T-cell (primary cell): ENCODE measurements around the gene PARP12. TPM values are rescaled to one million over a fixed set of nuclear protein-coding genes. Genes with fewer than 3 reads are reported as not detected.

Source experiments
- ATAC-seq, 4 experiments: fragments of 200-7000 bp in 3 of 4; fragments of 150-1000 bp in 1 of 4; cut with Tn5 transposase; replicated peaks in 1 of 4; 1 replicate in 3 of 4; 2 replicates in 1 of 4; pipeline ENCODE4 v1.10.0; 2021; ENCODE audit warnings: moderate library complexity in 3 of 4, mild to moderate bottlenecking in 2 of 4, moderate number of reproducible peaks in 1 of 4
- CTCF ChIA-PET, 2 donors: fragments of 300-600 bp; sonication (Branson Sonifier 250); formaldehyde crosslinking; loops; one replicate each; lab custom pipeline; 2022; ENCODE audit warnings: antibody characterized with exemption in 2 of 2; lab: Charles Lee
- POLR2A ChIA-PET, 2 donors: fragments of 300-600 bp; sonication (Branson Sonifier 250); formaldehyde crosslinking; loops; one replicate each; lab custom pipeline; 2022; ENCODE audit warnings: antibody characterized with exemption in 2 of 2; lab: Charles Lee
- DNase-seq, 35 experiments: peaks; one replicate each; pipeline versions ENCODE4 v3.0.0 to v3.0.0-alpha.2; 2013 to 2023
- H3K27ac ChIP-seq: one replicate; pipeline ENCODE4 v1.5.1; 2013; ENCODE audit warnings: low read length
- H3K27me3 ChIP-seq, 2 experiments: replicated peaks in 1 of 2; 1 replicate in 1 of 2; 2 replicates in 1 of 2; pipeline versions ENCODE4 v1.6.1 to v1.7.0; 2013; ENCODE audit warnings: low read length in 1 of 2, mixed read lengths in 1 of 2; ENCODE audit not compliant: control insufficient read depth in 2 of 2, insufficient read depth in 2 of 2; ENCODE audit errors: extremely low read depth in 1 of 2
- H3K36me3 ChIP-seq, 2 donors: 1 replicate in 1 of 2; 2 replicates in 1 of 2; pipeline versions ENCODE4 v1.6.1 to v1.7.0; 2013; ENCODE audit warnings: low read length in 1 of 2; ENCODE audit not compliant: control insufficient read depth in 2 of 2, insufficient read depth in 1 of 2; ENCODE audit errors: extremely low read depth in 1 of 2
- H3K4me1 ChIP-seq, 2 experiments: 1 replicate in 1 of 2; 2 replicates in 1 of 2; pipeline versions ENCODE4 v1.6.1 to v1.7.0; 2013; ENCODE audit warnings: low read length in 2 of 2, mixed read lengths in 1 of 2; ENCODE audit not compliant: insufficient read depth in 2 of 2, control insufficient read depth in 1 of 2; ENCODE audit errors: extremely low read depth in 1 of 2
- H3K4me3 ChIP-seq, 2 donors: 1 replicate in 1 of 2; 2 replicates in 1 of 2; pipeline versions ENCODE4 v1.5.1 to v1.7.0; 2013; ENCODE audit warnings: mild to moderate bottlenecking in 2 of 2, low read length in 1 of 2, moderate library complexity in 1 of 2; ENCODE audit not compliant: control insufficient read depth in 1 of 2; ENCODE audit errors: extremely low read depth in 1 of 2
- H3K9me3 ChIP-seq: 2 replicates; pipeline ENCODE4 v1.7.0; 2013
- H3K27ac Mint-ChIP-seq, 2 donors: one replicate each; pipeline ENCODE4 v1.8.0; 2020 to 2021; ENCODE audit warnings: mild to moderate bottlenecking in 2 of 2, mixed read lengths in 2 of 2
- H3K27me3 Mint-ChIP-seq, 2 donors: one replicate each; pipeline ENCODE4 v1.8.0; 2021 to 2022; ENCODE audit warnings: mixed read lengths in 2 of 2
- H3K36me3 Mint-ChIP-seq: one replicate; pipeline ENCODE4 v1.8.0; 2021; ENCODE audit warnings: mixed read lengths
- H3K4me1 Mint-ChIP-seq, 3 donors: one replicate each; pipeline ENCODE4 v1.8.0; 2020 to 2022; ENCODE audit warnings: mixed read lengths in 3 of 3, mild to moderate bottlenecking in 1 of 3
- H3K4me3 Mint-ChIP-seq, 3 donors: one replicate each; pipeline ENCODE4 v1.8.0; 2020 to 2022; ENCODE audit warnings: mild to moderate bottlenecking in 3 of 3, mixed read lengths in 3 of 3, moderate library complexity in 3 of 3
- H3K9me3 Mint-ChIP-seq, 3 donors: one replicate each; pipeline ENCODE4 v1.8.0; 2020 to 2022; ENCODE audit warnings: mixed read lengths in 3 of 3
- WGBS: methylation state at CpG from one replicate; pipeline ENCODE4 v1.1.5; 2013; ENCODE audit warnings: missing lambda C conversion rate; ENCODE audit not compliant: insufficient coverage; 5-methylcytosine and 5-hydroxymethylcytosine counted together
- total RNA-seq, 35 experiments: library from RNA in 6 of 35; stranded (reverse) in 6 of 35; fragments of 120-200 nt in 1 of 35; gene quantifications; one replicate each; pipeline versions ENCODE4 v1.2.1 to v1.2.4 and lab custom pipeline; 2013 to 2026

PARP12 gene
- total RNA-seq, 5 donors from 2014 or later (not counting 1 experiment from before 2014, with no cell fraction given) = 104 to 129 (median 108) TPM

DNA sequence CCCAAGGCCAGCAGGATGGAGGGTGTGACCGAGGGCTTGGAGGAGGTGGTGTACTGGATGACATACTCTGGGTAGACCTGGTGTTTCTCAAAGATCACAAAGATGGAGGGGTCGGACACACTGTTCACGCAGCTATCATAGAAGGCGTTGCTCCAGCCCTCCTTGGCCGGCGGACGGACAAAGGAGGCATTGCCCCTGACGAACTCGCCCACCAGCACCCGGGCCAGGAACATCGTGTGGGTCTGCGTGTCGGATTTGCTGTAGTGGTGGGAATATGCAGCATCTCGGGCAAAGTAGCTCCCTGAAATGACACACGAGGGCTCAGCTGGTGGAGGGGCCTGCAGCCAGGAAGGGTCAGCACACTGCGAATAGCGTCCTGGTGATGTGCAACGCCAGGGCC, 38.2 kb downstream of the PARP12 start:
- no peak overlapping the region for H3K27ac ChIP-seq
- WGBS = 96% methylated on average over 12 of the region's 18 CpGs
- Mint-ChIP-seq H3K4me3 (no peak overlapping the region), H3K9me3 (no peaks in the 10 kb centered on the region), H3K4me1 (peaks cover 0 to 5% (median 4%) of the 10 kb centered on the region in 3 donors), H3K36me3 (peaks cover 52% of the 10 kb centered on the region), H3K27ac (peak overlapping the region in 1 of 2 donors; percentile 23), H3K27me3 (no peaks in the 10 kb centered on the region)
- H3K9me3 ChIP-seq = no peaks in the 10 kb centered on the region
- ATAC-seq (no peak), DNase-seq (no peak)
- H3K4me1 ChIP-seq = no peaks in the 10 kb centered on the region
- no peak overlapping the region for H3K4me3 ChIP-seq
- ChIA-PET POLR2A (no interaction called here), CTCF (no interaction called here)
- H3K27me3 ChIP-seq = no peaks in the 10 kb centered on the region
- peaks cover 23 to 62% of the 10 kb centered on the region in 2 donors for H3K36me3 ChIP-seq

DNA sequence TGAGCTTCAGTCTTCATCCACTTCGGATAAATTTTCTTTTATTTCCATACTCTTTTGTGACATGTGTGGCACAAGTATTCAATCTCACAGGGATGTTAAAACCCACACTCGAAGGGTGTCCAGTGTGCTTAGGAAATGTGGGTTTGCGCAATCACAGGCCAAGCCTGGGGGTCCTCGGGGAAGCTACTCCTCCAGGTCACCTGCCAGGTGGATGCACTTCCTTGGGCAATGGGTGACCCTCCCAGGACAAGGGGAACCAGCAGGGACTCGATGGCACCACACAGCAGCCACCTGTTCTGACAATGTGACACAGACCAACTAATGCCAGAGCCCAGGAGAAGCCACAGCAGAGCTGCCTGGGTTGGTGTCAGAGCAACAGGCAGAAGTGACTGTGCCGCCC, 39.0 kb downstream of the PARP12 start:
- POLR2A ChIA-PET = no interaction called here

DNA sequence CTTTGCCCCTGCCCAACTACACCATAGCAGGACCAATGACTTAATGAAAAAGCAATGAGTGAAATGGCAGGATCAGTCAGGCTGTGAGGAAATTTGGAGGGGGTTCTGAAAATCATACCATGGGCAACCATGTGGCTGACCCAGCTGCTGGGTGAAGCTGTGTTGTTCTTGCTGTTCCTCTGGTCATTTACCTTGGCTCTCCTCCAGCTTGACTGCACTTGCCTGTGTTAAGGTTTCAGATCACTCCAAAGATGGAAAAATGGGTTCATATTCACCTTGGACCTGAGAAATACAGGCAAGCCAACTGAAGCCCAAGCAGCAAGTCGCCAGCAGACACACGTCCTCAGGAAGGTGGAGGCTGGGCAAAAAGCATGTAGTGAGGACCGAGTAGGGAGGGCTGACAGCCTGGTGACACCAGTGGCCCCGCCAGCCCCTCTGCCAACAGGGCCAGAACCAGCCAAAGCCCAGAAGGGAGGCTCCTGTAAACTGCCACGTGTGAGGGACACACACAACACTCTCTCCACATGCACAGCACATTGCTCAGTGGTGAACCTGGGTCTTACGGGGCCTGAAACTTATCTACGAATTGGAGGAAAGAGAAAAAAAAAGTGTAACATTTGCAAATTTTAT, 40.1 kb downstream of the PARP12 start:
- DNase-seq (no peak), ATAC-seq (no peak)
- no peaks in the 10 kb centered on the region for H3K9me3 ChIP-seq
- H3K27ac Mint-ChIP-seq = no peak overlapping the region
- ChIA-PET CTCF (no interaction called here), POLR2A (no interaction called here)
- 100% methylated on average over 2 of the region's 7 CpGs for WGBS
- peaks cover 23 to 48% of the 10 kb centered on the region in 2 donors for H3K36me3 ChIP-seq
- H3K27me3 ChIP-seq = no peaks in the 10 kb centered on the region
- no peak overlapping the region for H3K27ac ChIP-seq
- no peaks in the 10 kb centered on the region for H3K9me3 Mint-ChIP-seq
- peaks cover 0 to 2% (median 0%) of the 10 kb centered on the region in 3 donors for H3K4me1 Mint-ChIP-seq
- peaks cover 42% of the 10 kb centered on the region for H3K36me3 Mint-ChIP-seq
- H3K4me1 ChIP-seq = no peaks in the 10 kb centered on the region
- H3K4me3 ChIP-seq = no peak overlapping the region
- H3K27me3 Mint-ChIP-seq = no peaks in the 10 kb centered on the region
- H3K4me3 Mint-ChIP-seq = no peak overlapping the region

More for the DNA sequence above, 39.0 kb downstream of the PARP12 start:
- H3K4me1 ChIP-seq = no peaks in the 10 kb centered on the region
- H3K4me3 Mint-ChIP-seq = no peak overlapping the region
- peaks cover 23 to 58% of the 10 kb centered on the region in 2 donors for H3K36me3 ChIP-seq
- CTCF ChIA-PET = no interaction called here
- DNase-seq = no peak
- H3K4me3 ChIP-seq = no peak overlapping the region
- ATAC-seq = no peak
- no peaks in the 10 kb centered on the region for H3K9me3 Mint-ChIP-seq
- no peaks in the 10 kb centered on the region for H3K9me3 ChIP-seq
- no peak overlapping the region for H3K27ac ChIP-seq
- no peaks in the 10 kb centered on the region for H3K27me3 ChIP-seq
- peaks cover 49% of the 10 kb centered on the region for H3K36me3 Mint-ChIP-seq
- 100% methylated on average over 2 of the region's 6 CpGs for WGBS
- no peaks in the 10 kb centered on the region for H3K27me3 Mint-ChIP-seq
- peaks cover 0 to 2% (median 0%) of the 10 kb centered on the region in 3 donors for H3K4me1 Mint-ChIP-seq
- no peak overlapping the region for H3K27ac Mint-ChIP-seq

DNA sequence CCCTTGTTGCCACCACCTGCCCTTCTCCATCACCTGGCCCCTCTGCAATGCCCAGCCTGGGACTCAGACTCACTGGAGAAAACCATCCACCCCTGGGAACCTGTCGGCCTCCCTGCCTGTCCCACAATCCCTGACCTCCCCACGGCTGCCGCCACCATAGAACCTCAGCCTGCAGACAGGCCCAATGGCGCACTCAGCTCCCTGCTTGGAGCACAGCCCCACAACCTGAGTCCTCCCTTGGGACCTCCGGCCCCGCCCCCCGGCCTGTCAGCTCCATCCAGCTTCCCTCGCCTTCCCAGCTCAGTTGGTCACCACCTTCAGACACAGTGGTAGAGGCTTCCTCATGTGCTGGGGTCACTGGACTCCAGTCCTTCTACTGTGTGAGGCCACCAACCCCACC, 41.1 kb downstream of the PARP12 start:
- 98% methylated on average over 8 of the region's 8 CpGs for WGBS
- Histone ChIP-seq H3K27me3 (no peaks in the 10 kb centered on the region), H3K9me3 (no peaks in the 10 kb centered on the region), H3K27ac (no peak overlapping the region), H3K4me1 (no peaks in the 10 kb centered on the region), H3K4me3 (no peak overlapping the region), H3K36me3 (peaks cover 18 to 37% of the 10 kb centered on the region in 2 donors)
- Mint-ChIP-seq H3K27me3 (no peaks in the 10 kb centered on the region), H3K27ac (peak overlapping the region in 1 of 2 donors; percentile 11), H3K4me1 (peaks cover 0 to 2% (median 0%) of the 10 kb centered on the region in 3 donors), H3K4me3 (no peak overlapping the region), H3K9me3 (no peaks in the 10 kb centered on the region), H3K36me3 (peaks cover 37% of the 10 kb centered on the region)
- ChIA-PET POLR2A (no interaction called here), CTCF (no interaction called here)
- ATAC-seq (no peak), DNase-seq (no peak)

DNA sequence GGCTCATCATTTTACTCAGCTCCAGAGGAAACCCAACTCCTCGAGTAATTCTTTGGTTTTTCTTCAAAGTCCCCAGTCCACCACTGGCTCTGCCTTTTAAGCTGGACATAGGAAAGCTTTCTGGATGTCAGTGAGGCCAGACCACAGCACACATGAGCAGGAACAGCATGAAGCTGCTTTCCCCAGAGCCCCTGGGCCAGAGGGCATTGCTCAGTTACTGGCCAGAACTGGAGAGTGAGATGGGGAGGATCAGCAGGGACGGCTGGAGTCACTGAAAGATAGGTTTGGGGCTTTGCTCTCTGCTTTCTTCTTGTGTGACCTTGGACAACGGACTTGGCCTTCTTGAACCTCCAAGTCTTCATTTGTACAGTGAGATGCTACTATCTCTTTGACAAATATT, 43.1 kb downstream of the PARP12 start:
- Histone ChIP-seq H3K27ac (no peak overlapping the region), H3K9me3 (no peaks in the 10 kb centered on the region), H3K36me3 (peaks cover 4 to 23% of the 10 kb centered on the region in 2 donors), H3K4me3 (no peak overlapping the region), H3K27me3 (no peaks in the 10 kb centered on the region), H3K4me1 (no peaks in the 10 kb centered on the region)
- H3K36me3 Mint-ChIP-seq = peaks cover 28% of the 10 kb centered on the region
- H3K27me3 Mint-ChIP-seq = no peaks in the 10 kb centered on the region
- WGBS = 67% methylated on average over 2 of the region's 3 CpGs
- H3K4me3 Mint-ChIP-seq = no peak overlapping the region
- POLR2A ChIA-PET = no interaction called here
- ATAC-seq = no peak
- H3K9me3 Mint-ChIP-seq = no peaks in the 10 kb centered on the region
- CTCF ChIA-PET = no interaction called here
- no peak for DNase-seq
- no peak overlapping the region for H3K27ac Mint-ChIP-seq
- H3K4me1 Mint-ChIP-seq = peaks cover 0 to 2% (median 0%) of the 10 kb centered on the region in 3 donors

DNA sequence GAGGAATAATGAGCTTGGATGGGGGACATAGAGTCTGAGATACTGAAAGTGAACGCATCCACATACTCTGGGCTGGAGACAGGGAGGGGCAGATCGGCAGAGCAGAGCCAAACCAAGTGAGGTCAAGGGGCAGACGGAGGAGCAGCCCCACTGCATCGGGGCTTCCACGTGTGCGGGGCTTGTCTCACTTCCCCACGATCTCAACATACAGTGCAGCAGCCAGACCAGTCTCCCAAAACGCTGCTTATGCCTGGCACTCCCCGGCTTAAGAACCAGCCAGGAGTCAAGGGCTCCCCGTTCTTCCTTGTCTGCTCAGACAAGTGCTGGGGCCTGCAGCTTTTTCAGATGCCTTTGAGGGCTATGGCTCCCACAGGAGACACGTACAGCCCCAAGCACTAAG, 43.6 kb downstream of the PARP12 start:
- WGBS = 95% methylated on average over 9 of the region's 11 CpGs
- no peak overlapping the region for H3K27ac ChIP-seq
- no peak for DNase-seq
- CTCF ChIA-PET = no interaction called here
- no peak overlapping the region for H3K4me3 ChIP-seq
- H3K9me3 Mint-ChIP-seq = no peaks in the 10 kb centered on the region
- no peaks in the 10 kb centered on the region for H3K27me3 Mint-ChIP-seq
- no peaks in the 10 kb centered on the region for H3K27me3 ChIP-seq
- no peak overlapping the region for H3K27ac Mint-ChIP-seq
- no peaks in the 10 kb centered on the region for H3K9me3 ChIP-seq
- H3K36me3 ChIP-seq = peaks cover 3 to 18% of the 10 kb centered on the region in 2 donors
- H3K4me1 ChIP-seq = no peaks in the 10 kb centered on the region
- H3K4me3 Mint-ChIP-seq = no peak overlapping the region
- peaks cover 0 to 2% (median 0%) of the 10 kb centered on the region in 3 donors for H3K4me1 Mint-ChIP-seq
- H3K36me3 Mint-ChIP-seq = peaks cover 24% of the 10 kb centered on the region
- POLR2A ChIA-PET = no interaction called here
- ATAC-seq = no peak
